Suprapubic skin (tissue), 4 donors: ENCODE data around the gene C2. TPM values are rescaled to one million over a fixed set of nuclear protein-coding genes. Genes with fewer than 3 reads are reported as not detected.
"Not testable (repeated sequence)": the region's sequence is repeated elsewhere in the genome, so short reads cannot be mapped to it uniquely, and the experiment has no call there.

ENCODE experiments used
- DNase-seq, 2 donors: peaks; one replicate each; pipeline ENCODE4 v3.0.0-alpha.2; 2019; ENCODE audit warnings: low spot score in 2 of 2
- H3K27ac ChIP-seq: fragments of 200-600 bp; sonication (generic); one replicate; pipeline ENCODE4 v1.5.1; 2019
- H3K27me3 ChIP-seq: fragments of 200-600 bp; sonication (generic); one replicate; pipeline ENCODE4 v1.5.1; 2019
- H3K36me3 ChIP-seq: fragments of 200-600 bp; sonication (generic); one replicate; pipeline ENCODE4 v1.5.1; 2019
- H3K4me1 ChIP-seq: fragments of 200-600 bp; sonication (generic); one replicate; pipeline ENCODE4 v1.5.1; 2019
- H3K4me3 ChIP-seq: fragments of 200-600 bp; sonication (generic); one replicate; pipeline ENCODE4 v1.5.1; 2019; ENCODE audit warnings: mild to moderate bottlenecking
- H3K9me3 ChIP-seq: fragments of 200-600 bp; sonication (generic); one replicate; pipeline ENCODE4 v1.5.1; 2019
- CTCF ChIP-seq, 2 donors: fragments of 200-600 bp in 1 of 2; fragments of 450-650 bp in 1 of 2; sonication (generic) in 1 of 2; IDR thresholded peaks; one replicate each; pipeline ENCODE4 v1.5.1; 2016 to 2019; ENCODE audit warnings: antibody characterized with exemption in 2 of 2, mild to moderate bottlenecking in 1 of 2, moderate library complexity in 1 of 2
- EP300 ChIP-seq: sonication (generic); formaldehyde crosslinking; IDR thresholded peaks from one replicate; pipeline ENCODE4 v1.6.1; 2017; ENCODE audit warnings: antibody characterized with exemption
- POLR2A ChIP-seq, 2 donors: fragments of 450-650 bp; IDR thresholded peaks; one replicate each; pipeline ENCODE4 v1.6.1; 2017; ENCODE audit warnings: antibody characterized with exemption in 2 of 2, mild to moderate bottlenecking in 2 of 2, moderate library complexity in 2 of 2
- POLR2AphosphoS5 ChIP-seq, 3 donors: sonication (generic); formaldehyde crosslinking; IDR thresholded peaks; one replicate each; pipeline ENCODE4 v1.6.1; 2017; ENCODE audit warnings: antibody characterized with exemption in 3 of 3
- WGBS: methylation state at CpG from one replicate; pipeline ENCODE4 v1.1.5; 2018; 5-methylcytosine and 5-hydroxymethylcytosine counted together
- total RNA-seq, 4 donors: library from RNA; depleted of rRNA; stranded (reverse); fragments of >200 nt; gene quantifications; one replicate each; pipeline ENCODE4 v1.1.0, GENCODE V29; 2016

Gene C2
- total RNA-seq, 4 donors from 2014 or later, result 2.6 to 6.4 (median 4.1) TPM

GRCh38 chr6:31905041-31905440 lies 22.5 kb upstream of the C2 start:
- Histone ChIP-seq H3K4me1 (peaks cover 21% of the 10 kb centered on the region), H3K4me3 (no peak overlapping the region), H3K27me3 (no peaks in the 10 kb centered on the region), H3K27ac (no peak overlapping the region), H3K36me3 (no peaks in the 10 kb centered on the region), H3K9me3 (no peaks in the 10 kb centered on the region)
- WGBS, result 95% methylated on average over 1 of the region's 1 CpG
- no peak for DNase-seq
- TF ChIP-seq POLR2AphosphoS5 (IDR thresholded peaks at IDR 0.05) (no peak), EP300 (no peak), CTCF (IDR thresholded peaks at IDR 0.05) (no peak), POLR2A (IDR thresholded peaks at IDR 0.05) (no peak)

- Histone ChIP-seq H3K36me3 (no peaks in the 10 kb centered on the region), H3K4me3 (no peak overlapping the region), H3K4me1 (peaks cover 19% of the 10 kb centered on the region), H3K27me3 (no peaks in the 10 kb centered on the region), H3K27ac (no peak overlapping the region), H3K9me3 (no peaks in the 10 kb centered on the region)
- WGBS, result 42% methylated on average over 4 of the region's 4 CpGs
- TF ChIP-seq POLR2AphosphoS5 (IDR thresholded peaks at IDR 0.05) (no peak), CTCF (IDR thresholded peaks at IDR 0.05) (no peak), EP300 (no peak), POLR2A (IDR thresholded peaks at IDR 0.05) (no peak)
- no peak for DNase-seq
Observed at GRCh38 chr6:31906122-31906521, 21.4 kb upstream of the C2 start.

- peaks cover 16% of the 10 kb centered on the region for H3K4me1 ChIP-seq
- H3K27me3 ChIP-seq, H3K27ac ChIP-seq, DNase-seq, H3K36me3 ChIP-seq, H3K9me3 ChIP-seq, H3K4me3 ChIP-seq: not testable (repeated sequence)
- WGBS, result 79% methylated on average over 8 of the region's 8 CpGs
Observed at GRCh38 chr6:31906727-31907126, 20.8 kb upstream of the C2 start.

- H3K27ac ChIP-seq, result no peak overlapping the region
- TF ChIP-seq EP300 (no peak), CTCF (IDR thresholded peaks at IDR 0.05) (no peak), POLR2A (IDR thresholded peaks at IDR 0.05) (no peak), POLR2AphosphoS5 (IDR thresholded peaks at IDR 0.05) (no peak)
Observed at GRCh38 chr6:31907158-31907813, 20.2 kb upstream of the C2 start.

GRCh38 chr6:31908255-31908654 lies 19.3 kb upstream of the C2 start:
- not testable (repeated sequence) for H3K27me3 ChIP-seq, H3K36me3 ChIP-seq, H3K27ac ChIP-seq, H3K9me3 ChIP-seq, H3K4me1 ChIP-seq, H3K4me3 ChIP-seq, DNase-seq
- 84% methylated on average over 5 of the region's 5 CpGs for WGBS

More at GRCh38 chr6:31907158-31907813, 20.2 kb upstream of the C2 start:
- no peaks in the 10 kb centered on the region for H3K27me3 ChIP-seq
- H3K4me1 ChIP-seq, result peaks cover 15% of the 10 kb centered on the region
- 48% methylated on average over 7 of the region's 7 CpGs for WGBS
- no peaks in the 10 kb centered on the region for H3K9me3 ChIP-seq
- no peak overlapping the region for H3K4me3 ChIP-seq
- H3K36me3 ChIP-seq, result no peaks in the 10 kb centered on the region
- DNase-seq, result no peak

- Histone ChIP-seq H3K9me3 (no peaks in the 10 kb centered on the region), H3K27me3 (no peaks in the 10 kb centered on the region), H3K4me1 (peaks cover 6% of the 10 kb centered on the region), H3K27ac (no peak overlapping the region), H3K4me3 (no peak overlapping the region), H3K36me3 (no peaks in the 10 kb centered on the region)
- DNase-seq, result no peak
- 61% methylated on average over 4 of the region's 4 CpGs for WGBS
- no peak for TF ChIP-seq CTCF (IDR thresholded peaks at IDR 0.05)
- no peak for TF ChIP-seq POLR2A (IDR thresholded peaks at IDR 0.05)
- TF ChIP-seq EP300, result no peak
- no peak for TF ChIP-seq POLR2AphosphoS5 (IDR thresholded peaks at IDR 0.05)
Observed at GRCh38 chr6:31908791-31909190, 18.7 kb upstream of the C2 start.

- not testable (repeated sequence) for H3K9me3 ChIP-seq, H3K27me3 ChIP-seq, H3K27ac ChIP-seq, DNase-seq, H3K36me3 ChIP-seq, H3K4me1 ChIP-seq, H3K4me3 ChIP-seq
- 78% methylated on average over 7 of the region's 7 CpGs for WGBS
Observed at GRCh38 chr6:31909298-31909697, 18.2 kb upstream of the C2 start.
